CD4-positive, alpha-beta T cell (primary cell): ENCODE results near the gene ARHGAP15. TPM values are rescaled to one million over a fixed set of nuclear protein-coding genes. Genes with fewer than 3 reads are reported as not detected.

Experiments
- ATAC-seq: fragments of 200-7000 bp; cut with Tn5 transposase; one replicate; pipeline ENCODE4 v1.10.0; 2022; ENCODE audit warnings: mild to moderate bottlenecking; ENCODE audit not compliant: poor library complexity
- CTCF ChIA-PET: fragments of 350-600 bp; sonication (Branson Sonifier 250); formaldehyde crosslinking; loops from one replicate; lab custom pipeline; 2021; ENCODE audit warnings: antibody characterized with exemption, inconsistent platforms; lab: Charles Lee
- POLR2A ChIA-PET: fragments of 350-600 bp; sonication (Branson Sonifier 250); formaldehyde crosslinking; loops from one replicate; lab custom pipeline; 2021; ENCODE audit warnings: antibody characterized with exemption, inconsistent platforms; lab: Charles Lee
- DNase-seq, 14 experiments: peaks; one replicate each; pipeline ENCODE4 v3.0.0-alpha.2; 2013 to 2020; ENCODE audit warnings: mixed read lengths in 2 of 14
- H3K27ac ChIP-seq, 2 donors: one replicate each; pipeline versions ENCODE4 v1.5.1 to v1.7.0; 2013; ENCODE audit warnings: low read length in 2 of 2, low read depth in 1 of 2, mild to moderate bottlenecking in 1 of 2
- H3K27me3 ChIP-seq, 2 experiments: 1 replicate in 1 of 2; 2 replicates in 1 of 2; pipeline versions ENCODE4 v1.6.1 to v1.7.0; 2013; ENCODE audit warnings: low read length in 2 of 2, control low read depth in 1 of 2, mild to moderate bottlenecking in 1 of 2, moderate library complexity in 1 of 2; ENCODE audit not compliant: insufficient read depth in 2 of 2, control insufficient read depth in 1 of 2
- H3K36me3 ChIP-seq: one replicate; pipeline ENCODE4 v1.6.1; 2013; ENCODE audit warnings: low read length, control low read depth; ENCODE audit not compliant: insufficient read depth
- H3K4me1 ChIP-seq: one replicate; pipeline ENCODE4 v1.6.1; 2013; ENCODE audit warnings: low read length, control low read depth; ENCODE audit not compliant: insufficient read depth
- H3K4me3 ChIP-seq: one replicate; pipeline ENCODE4 v1.5.1; 2013; ENCODE audit warnings: mild to moderate bottlenecking, low read length, moderate library complexity
- H3K9me3 ChIP-seq, 2 experiments: 1 replicate in 1 of 2; 2 replicates in 1 of 2; pipeline versions ENCODE4 v1.6.1 to v1.7.0; 2013; ENCODE audit warnings: low read length in 2 of 2, mild to moderate bottlenecking in 2 of 2, control low read depth in 1 of 2, moderate library complexity in 1 of 2; ENCODE audit not compliant: control insufficient read depth in 1 of 2, insufficient read depth in 1 of 2
- H3K27ac Mint-ChIP-seq: one replicate; pipeline ENCODE4 v1.8.0; 2020; ENCODE audit warnings: mixed read lengths
- H3K27me3 Mint-ChIP-seq: one replicate; pipeline ENCODE4 v1.8.0; 2021; ENCODE audit warnings: mixed read lengths
- H3K36me3 Mint-ChIP-seq: one replicate; pipeline ENCODE4 v1.8.0; 2021; ENCODE audit warnings: low read depth, mixed read lengths
- H3K4me1 Mint-ChIP-seq: one replicate; pipeline ENCODE4 v1.8.0; 2021; ENCODE audit warnings: low read depth, mixed read lengths
- H3K4me3 Mint-ChIP-seq: one replicate; pipeline ENCODE4 v1.8.0; 2020; ENCODE audit warnings: mild to moderate bottlenecking, mixed read lengths
- H3K9me3 Mint-ChIP-seq: one replicate; pipeline ENCODE4 v1.8.0; 2020; ENCODE audit warnings: mixed read lengths
- intact Hi-C, 2 experiments: fragments of 100-400 bp; cut with DNase I in 1 of 2; cut with micrococcal nuclease in 1 of 2; formaldehyde crosslinking; loops; one replicate each; pipeline versions ENCODE4 v1.15.1 to v1.9.0; 2023 to 2025; cut with DNase I, micrococcal nuclease
- total RNA-seq, 174 experiments: library from RNA in 2 of 174; stranded (reverse) in 2 of 174; gene quantifications; one replicate each; pipeline ENCODE4 v1.2.3 and lab custom pipeline; 2021 to 2026
- TF ChIP-seq, protein P1 (sequence below): fragments of 200-600 bp; IDR thresholded peaks from one replicate; pipeline ENCODE4 v1.8.0; 2022; ENCODE audit warnings: antibody characterized with exemption, mild to moderate bottlenecking

Gene ARHGAP15
- total RNA-seq, 2 experiments from 2014 or later, result 158 to 165 TPM

DNA sequence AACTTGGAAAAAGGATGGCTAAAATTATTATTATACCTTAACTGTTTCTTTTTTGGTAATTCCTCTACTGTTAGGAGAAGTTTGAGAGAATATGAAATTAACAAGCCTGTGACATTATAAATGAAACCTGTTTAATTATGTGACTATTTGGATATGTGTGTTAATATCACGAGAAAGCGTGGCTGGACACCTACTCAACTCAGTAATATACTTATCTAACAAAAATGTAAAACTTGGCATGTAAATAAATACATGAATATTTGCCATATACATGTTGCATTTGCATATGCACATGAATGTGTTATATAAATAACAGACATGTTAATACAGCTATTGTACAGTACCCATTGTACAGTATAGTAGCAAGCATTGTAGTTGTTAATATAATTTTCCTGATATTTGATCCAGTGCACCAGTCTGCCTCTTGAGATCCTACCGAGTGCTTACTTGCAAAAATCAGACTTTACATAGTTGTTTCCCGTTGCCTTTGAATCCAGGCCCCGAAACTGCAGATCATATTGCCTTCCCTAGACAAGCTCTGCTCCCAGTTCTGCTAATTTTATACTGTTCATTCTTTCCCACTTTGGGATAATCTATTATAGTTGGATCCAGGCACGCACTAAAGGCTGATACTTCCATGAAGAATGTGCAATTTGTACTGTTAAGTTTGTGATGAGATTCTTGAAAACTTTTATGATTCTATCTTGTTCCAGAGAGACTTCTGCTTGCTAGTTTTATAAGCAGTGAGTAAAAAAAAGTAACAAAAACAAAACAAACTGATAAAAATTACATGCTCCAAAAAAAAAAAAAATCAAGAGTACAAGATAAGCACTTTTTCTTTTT lies 395.6 kb downstream of the ARHGAP15 start:
- no peak overlapping the region for H3K27ac ChIP-seq
- no peak overlapping the region for H3K4me3 Mint-ChIP-seq
- TF ChIP-seq, protein P1, sequence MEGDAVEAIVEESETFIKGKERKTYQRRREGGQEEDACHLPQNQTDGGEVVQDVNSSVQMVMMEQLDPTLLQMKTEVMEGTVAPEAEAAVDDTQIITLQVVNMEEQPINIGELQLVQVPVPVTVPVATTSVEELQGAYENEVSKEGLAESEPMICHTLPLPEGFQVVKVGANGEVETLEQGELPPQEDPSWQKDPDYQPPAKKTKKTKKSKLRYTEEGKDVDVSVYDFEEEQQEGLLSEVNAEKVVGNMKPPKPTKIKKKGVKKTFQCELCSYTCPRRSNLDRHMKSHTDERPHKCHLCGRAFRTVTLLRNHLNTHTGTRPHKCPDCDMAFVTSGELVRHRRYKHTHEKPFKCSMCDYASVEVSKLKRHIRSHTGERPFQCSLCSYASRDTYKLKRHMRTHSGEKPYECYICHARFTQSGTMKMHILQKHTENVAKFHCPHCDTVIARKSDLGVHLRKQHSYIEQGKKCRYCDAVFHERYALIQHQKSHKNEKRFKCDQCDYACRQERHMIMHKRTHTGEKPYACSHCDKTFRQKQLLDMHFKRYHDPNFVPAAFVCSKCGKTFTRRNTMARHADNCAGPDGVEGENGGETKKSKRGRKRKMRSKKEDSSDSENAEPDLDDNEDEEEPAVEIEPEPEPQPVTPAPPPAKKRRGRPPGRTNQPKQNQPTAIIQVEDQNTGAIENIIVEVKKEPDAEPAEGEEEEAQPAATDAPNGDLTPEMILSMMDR, result no peak
- H3K27ac Mint-ChIP-seq, result peak overlapping the region; percentile 72
- peaks cover 48% of the 10 kb centered on the region for H3K36me3 ChIP-seq
- peaks cover 8% of the 10 kb centered on the region for H3K4me1 ChIP-seq
- ATAC-seq (no peak), DNase-seq (no peak)
- no peaks in the 10 kb centered on the region for H3K9me3 ChIP-seq
- H3K9me3 Mint-ChIP-seq, result no peaks in the 10 kb centered on the region
- peaks cover 85% of the 10 kb centered on the region for H3K4me1 Mint-ChIP-seq
- no peaks in the 10 kb centered on the region for H3K27me3 Mint-ChIP-seq
- CTCF ChIA-PET, result no interaction called here
- H3K27me3 ChIP-seq, result no peaks in the 10 kb centered on the region
- H3K4me3 ChIP-seq, result no peak overlapping the region
- intact Hi-C loops, result no loop called here
- H3K36me3 Mint-ChIP-seq, result peaks cover 86% of the 10 kb centered on the region
- POLR2A ChIA-PET, result interaction anchor here (0.6 to 1.0 kb wide), 2 partner anchors 25 to 159 kb away, joined by 3 to 5 read pairs; no protein-coding TSS in a partner anchor

DNA sequence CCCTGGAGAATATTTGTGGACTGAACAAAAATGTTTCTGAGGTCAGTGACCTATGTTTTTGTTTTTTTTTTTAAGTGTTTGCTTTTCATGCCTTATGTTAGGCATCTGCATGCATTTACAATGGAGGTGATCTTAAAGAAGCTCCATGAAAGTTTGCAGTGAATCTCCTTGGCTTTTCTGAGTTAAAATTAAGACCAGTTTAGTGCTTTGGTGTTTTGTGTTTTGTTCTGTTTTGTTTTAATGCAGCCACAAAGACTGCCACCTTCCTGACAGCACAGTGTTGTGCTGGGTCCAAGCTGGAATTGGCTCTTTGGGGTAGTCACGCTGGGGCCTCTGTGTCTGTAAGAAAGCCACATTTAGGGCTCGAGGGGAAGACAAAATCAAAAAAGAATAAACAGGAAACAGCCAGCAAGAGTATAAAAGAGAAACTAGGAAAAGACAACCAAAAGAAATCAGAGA lies 396.2 kb downstream of the ARHGAP15 start:
- no peak overlapping the region for H3K4me3 ChIP-seq
- H3K27me3 ChIP-seq, result no peaks in the 10 kb centered on the region
- no peak overlapping the region for H3K4me3 Mint-ChIP-seq
- TF ChIP-seq, protein P1, result no peak
- intact Hi-C loops, result no loop called here
- no peaks in the 10 kb centered on the region for H3K9me3 ChIP-seq
- H3K27ac ChIP-seq, result no peak overlapping the region
- H3K36me3 ChIP-seq, result peaks cover 44% of the 10 kb centered on the region
- H3K4me1 Mint-ChIP-seq, result peaks cover 81% of the 10 kb centered on the region
- no peak for ATAC-seq
- H3K27ac Mint-ChIP-seq, result peak overlapping the region; percentile 72
- no peaks in the 10 kb centered on the region for H3K9me3 Mint-ChIP-seq
- peak in 1 of 14 experiments; percentile 12 for DNase-seq
- peaks cover 8% of the 10 kb centered on the region for H3K4me1 ChIP-seq
- H3K36me3 Mint-ChIP-seq, result peaks cover 86% of the 10 kb centered on the region
- POLR2A ChIA-PET, result interaction anchor here (0.6 to 1.0 kb wide), 2 partner anchors 25 to 158 kb away, joined by 3 to 5 read pairs; no protein-coding TSS in a partner anchor
- CTCF ChIA-PET, result no interaction called here
- no peaks in the 10 kb centered on the region for H3K27me3 Mint-ChIP-seq

DNA sequence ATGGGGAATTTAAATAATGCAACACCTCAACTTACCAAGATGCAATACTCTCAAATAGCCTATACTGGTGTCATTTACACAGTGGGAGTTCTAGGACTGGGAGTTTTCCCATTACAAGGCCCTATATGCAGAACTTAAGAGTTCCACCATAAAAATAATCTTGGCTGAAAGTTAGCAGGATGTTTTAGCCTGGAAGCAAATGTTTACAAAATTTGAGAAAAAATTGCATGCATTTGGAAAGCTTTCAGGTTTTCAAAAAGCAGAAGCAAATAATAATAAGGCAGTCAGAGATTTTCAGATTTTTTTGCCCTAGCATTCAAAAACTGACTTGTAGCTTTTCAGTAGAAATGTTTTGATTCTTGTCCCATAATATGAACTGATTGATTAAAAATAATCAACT lies 397.3 kb downstream of the ARHGAP15 start:
- DNase-seq (no peak), ATAC-seq (no peak)
- ChIA-PET POLR2A (no interaction called here), CTCF (no interaction called here)
- Mint-ChIP-seq H3K9me3 (no peaks in the 10 kb centered on the region), H3K27me3 (no peaks in the 10 kb centered on the region), H3K36me3 (peaks cover 86% of the 10 kb centered on the region), H3K4me3 (no peak overlapping the region), H3K27ac (peak overlapping the region; percentile 51), H3K4me1 (peaks cover 71% of the 10 kb centered on the region)
- Histone ChIP-seq H3K27ac (no peak overlapping the region), H3K27me3 (no peaks in the 10 kb centered on the region), H3K36me3 (peaks cover 40% of the 10 kb centered on the region), H3K9me3 (no peaks in the 10 kb centered on the region), H3K4me1 (peaks cover 8% of the 10 kb centered on the region), H3K4me3 (no peak overlapping the region)
- intact Hi-C loops, result no loop called here
- TF ChIP-seq, protein P1, result no peak
